GM19240 (cell line): Measurements from ENCODE around the gene ANO7.

ENCODE experiments used
- DNase-seq: peaks from one replicate; pipeline ENCODE4 v3.0.0; 2011; ENCODE audit warnings: low spot score; ENCODE audit not compliant: insufficient read length

Gene ANO7

DNA sequence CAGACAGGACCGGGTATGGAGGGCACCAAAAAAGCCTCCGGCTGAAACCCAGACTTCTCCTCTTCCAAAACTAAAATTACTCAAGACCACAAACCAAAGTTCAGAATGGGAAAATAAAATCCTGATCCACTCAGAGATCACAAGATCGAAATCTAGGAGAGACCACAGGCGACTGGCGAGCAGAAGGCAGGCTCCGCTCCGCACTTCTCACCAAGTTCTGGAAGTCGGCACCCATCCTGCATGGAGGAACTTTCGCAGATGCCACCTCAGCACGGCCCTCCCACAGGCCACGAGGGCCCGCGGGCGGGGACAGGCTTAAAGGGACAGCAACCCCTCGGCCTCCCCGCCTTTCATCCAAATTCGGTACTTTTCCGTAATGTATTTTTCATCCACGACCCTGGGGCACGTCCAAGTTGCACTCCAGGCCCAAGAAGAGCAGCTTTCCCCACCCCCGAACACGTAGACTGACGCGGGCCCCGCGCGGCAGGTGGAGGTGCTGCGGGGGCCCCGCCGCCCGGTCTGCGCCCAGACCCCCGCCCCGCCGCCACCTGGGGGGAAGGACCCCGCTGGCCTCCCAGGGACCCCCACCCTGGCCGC, 83.3 kb downstream of the ANO7 start:
- DNase-seq: peak; percentile 49

- no peak for DNase-seq
Measured at GRCh38 chr2:241272303-241273209, 84.1 kb downstream of the ANO7 start.

- no peak for DNase-seq
Measured at GRCh38 chr2:241273210-241274020, 84.9 kb downstream of the ANO7 start.

DNA sequence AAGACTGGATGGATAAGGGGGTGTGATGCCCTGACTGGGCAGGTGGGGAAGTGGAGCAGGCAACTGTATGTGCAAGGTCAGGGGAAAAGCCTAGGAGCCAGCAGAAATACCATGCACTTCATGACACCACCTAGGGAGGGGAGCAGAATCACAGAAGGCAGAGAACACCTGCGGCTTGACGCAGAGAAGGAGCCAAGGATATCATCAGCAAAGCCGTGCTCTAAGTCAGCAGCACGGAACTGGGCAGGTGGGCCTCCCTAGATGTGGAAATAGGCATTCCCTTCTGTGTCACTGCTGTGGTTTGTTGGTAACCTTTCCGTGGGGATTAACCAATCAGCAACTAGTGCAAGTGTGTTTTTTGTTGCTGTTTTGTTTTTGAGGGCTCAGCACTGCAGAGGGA, 85.7 kb downstream of the ANO7 start:
- no peak for DNase-seq
